GM21619 (cell line): ENCODE measurements around the gene PCDHGA7.
A peak's percentile ranks its signal among the peaks of the same experiment; 100 is the strongest.
"Not testable (repeated sequence)": the region's sequence is repeated elsewhere in the genome, so short reads cannot be mapped to it uniquely, and the experiment has no call there.

ENCODE experiments used
- ATAC-seq: cut with Tn5 transposase; IDR thresholded peaks from one replicate; pipeline ENCODE4 v1.9.1; 2021; ENCODE audit not compliant: unreplicated experiment

PCDHGA7 gene

DNA sequence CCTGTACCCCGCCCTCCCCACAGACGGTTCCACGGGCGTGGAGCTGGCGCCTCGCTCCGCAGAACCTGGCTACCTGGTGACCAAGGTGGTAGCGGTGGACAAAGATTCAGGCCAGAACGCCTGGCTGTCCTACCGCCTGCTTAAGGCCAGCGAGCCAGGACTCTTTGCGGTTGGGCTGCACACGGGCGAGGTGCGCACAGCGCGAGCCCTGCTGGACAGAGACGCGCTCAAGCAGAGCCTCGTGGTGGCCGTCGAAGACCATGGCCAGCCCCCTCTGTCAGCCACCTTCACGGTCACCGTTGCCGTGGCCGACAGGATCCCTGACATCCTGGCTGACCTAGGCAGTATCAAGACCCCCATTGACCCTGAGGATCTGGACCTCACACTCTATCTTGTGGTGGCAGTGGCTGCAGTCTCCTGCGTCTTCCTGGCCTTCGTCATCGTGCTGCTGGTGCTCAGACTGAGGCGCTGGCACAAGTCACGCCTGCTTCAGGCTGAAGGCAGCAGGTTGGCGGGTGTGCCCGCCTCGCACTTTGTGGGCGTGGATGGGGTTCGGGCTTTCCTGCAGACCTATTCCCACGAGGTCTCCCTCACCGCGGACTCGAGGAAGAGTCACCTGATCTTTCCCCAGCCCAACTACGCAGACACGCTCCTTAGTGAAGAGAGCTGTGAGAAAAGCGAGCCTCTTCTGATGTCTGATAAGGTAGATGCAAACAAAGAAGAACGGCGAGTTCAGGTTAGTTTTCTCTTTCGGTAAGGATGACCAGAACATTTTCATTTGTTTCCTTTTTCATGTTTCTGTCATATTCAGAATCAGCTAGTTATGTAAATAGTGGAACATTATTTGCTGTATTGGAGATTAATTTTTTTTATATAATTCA, 16.3 kb upstream of the PCDHGA7 start:
- no peak for ATAC-seq

DNA sequence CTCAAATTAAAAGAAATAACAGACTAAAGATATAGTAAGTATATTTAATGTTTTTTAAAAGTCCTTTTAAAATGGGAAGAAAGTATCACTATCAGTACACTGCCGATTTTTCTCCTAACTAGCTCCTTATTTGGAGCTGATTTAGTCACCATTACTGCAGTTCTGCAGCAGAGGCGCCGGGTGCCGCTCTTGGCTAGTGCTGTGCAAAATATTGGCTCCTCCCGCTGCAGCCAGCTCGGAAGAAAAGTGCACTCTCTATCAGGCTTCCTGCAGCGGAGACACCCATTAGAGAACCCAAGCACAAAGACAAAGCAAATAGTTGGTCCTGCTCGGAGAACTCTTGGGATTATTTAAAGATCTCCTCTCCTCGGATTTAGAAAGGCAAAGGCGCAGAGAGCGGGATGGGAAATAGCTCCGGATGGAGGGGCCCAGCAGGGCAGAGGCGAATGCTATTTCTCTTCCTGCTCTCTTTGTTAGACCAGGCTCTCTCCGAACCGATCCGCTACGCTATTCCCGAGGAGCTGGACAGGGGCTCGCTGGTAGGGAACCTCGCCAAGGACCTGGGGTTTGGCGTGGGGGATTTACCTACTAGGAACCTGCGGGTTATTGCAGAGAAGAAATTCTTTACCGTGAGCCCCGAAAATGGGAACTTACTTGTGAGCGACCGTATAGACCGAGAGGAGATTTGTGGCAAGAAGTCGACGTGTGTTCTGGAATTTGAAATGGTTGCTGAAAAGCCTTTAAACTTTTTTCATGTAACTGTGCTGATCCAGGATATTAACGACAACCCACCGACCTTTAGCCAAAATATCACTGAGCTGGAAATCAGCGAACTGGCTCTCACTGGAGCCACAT, 12.3 kb upstream of the PCDHGA7 start, which contains the start of gene PCDHGB3:
Gene PCDHGB3 (plus strand): TSS at position 249 of the 855 bp plus-strand sequence. CDS start 153 bp downstream, at position 402.
- ATAC-seq: peak; percentile 97

DNA sequence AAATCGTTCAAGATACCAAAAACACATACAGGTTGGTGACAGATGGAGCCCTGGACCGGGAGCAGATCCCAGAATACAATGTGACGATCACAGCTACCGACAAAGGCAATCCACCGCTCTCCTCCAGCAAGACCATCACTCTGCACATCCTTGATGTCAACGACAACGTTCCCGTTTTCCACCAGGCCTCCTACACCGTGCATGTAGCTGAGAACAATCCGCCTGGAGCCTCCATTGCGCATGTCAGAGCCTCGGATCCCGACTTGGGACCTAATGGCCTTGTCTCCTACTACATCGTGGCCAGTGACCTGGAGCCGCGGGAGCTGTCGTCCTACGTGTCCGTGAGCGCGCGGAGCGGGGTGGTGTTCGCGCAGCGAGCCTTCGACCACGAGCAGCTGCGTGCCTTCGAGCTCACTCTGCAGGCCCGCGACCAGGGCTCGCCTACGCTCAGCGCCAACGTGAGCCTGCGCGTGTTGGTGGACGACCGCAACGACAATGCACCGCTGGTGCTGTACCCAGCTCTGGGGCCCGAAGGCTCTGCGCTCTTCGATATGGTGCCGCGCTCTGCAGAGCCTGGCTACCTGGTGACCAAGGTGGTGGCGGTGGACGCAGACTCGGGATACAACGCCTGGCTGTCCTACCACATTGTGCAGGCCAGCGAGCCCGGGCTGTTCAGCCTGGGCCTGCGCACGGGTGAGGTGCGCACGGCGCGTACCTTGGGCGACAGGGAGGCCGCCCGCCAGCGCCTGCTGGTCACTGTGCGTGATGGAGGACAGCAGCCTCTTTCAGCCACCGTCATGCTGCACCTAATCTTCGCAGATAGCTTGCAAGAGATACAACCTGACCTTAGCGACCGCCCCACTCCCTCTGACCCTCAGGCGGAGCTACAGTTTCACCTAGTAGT, 10.7 kb upstream of the PCDHGA7 start:
- ATAC-seq: no peak

DNA sequence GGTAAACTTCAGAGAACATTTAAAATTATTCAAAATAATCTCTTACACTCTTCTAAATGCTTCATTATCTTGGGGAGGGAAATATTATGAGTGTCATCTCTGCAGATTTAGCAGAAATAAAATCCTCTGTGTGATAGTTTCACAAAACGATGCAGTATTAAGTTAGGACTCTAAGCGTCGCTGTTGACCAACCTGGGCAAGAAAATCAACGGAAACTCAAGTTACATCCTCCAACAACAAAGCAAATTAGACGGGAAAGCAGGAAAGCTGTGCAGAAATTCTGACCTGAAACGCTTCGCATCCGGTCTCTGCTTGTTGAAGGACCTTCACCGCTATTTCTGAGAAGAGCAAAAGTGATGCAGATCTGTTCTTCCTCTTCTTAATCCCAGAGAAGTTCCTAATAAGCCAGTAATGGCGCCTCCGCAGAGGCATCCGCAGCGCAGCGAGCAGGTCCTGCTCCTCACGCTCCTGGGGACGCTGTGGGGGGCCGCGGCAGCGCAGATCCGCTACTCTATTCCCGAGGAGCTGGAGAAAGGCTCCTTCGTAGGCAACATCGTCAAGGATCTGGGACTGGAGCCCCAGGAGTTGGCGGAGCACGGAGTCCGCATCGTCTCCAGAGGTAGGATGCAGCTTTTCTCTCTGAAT, 8.7 kb upstream of the PCDHGA7 start, which contains the start of gene PCDHGA6:
Gene PCDHGA6 (plus strand): TSS at position 219 of the 645 bp plus-strand sequence. CDS start 193 bp downstream, at position 412.
- no peak for ATAC-seq

DNA sequence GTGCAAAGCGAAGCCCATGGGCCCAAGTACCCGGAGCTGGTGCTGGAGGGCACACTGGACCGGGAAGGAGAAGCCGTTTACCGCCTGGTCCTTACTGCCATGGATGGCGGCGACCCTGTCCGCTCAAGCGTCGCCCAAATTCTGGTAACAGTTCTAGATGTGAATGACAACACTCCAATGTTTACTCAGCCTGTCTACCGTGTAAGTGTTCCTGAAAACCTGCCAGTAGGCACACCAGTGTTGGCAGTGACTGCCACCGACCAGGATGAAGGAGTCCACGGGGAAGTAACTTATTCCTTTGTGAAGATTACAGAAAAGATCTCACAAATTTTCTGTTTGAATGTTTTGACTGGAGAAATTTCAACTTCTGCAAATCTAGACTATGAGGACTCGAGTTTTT, 7.9 kb upstream of the PCDHGA7 start:
- ATAC-seq: no peak

DNA sequence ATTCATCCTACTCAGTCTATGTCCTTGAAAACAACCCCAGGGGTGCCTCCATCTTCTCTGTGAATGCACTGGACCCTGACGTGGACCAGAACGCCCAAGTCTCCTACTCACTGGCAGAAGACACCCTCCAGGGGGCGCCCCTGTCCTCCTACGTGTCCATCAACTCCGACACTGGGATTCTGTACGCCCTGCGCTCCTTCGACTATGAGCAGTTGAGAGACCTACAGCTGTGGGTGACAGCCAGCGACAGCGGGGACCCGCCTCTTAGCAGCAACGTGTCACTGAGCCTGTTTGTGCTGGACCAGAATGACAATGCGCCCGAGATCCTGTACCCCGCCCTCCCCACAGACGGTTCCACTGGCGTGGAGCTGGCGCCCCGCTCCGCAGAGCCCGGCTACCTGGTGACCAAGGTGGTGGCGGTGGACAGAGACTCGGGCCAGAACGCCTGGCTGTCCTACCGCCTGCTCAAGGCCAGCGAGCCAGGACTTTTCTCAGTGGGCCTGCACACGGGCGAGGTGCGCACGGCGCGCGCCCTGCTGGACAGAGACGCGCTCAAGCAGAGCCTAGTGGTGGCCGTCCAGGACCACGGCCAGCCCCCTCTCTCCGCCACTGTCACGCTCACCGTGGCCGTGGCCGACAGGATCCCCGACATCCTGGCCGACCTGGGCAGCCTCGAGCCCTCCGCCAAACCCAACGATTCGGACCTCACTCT, 6.9 kb upstream of the PCDHGA7 start:
- not testable (repeated sequence) for ATAC-seq

DNA sequence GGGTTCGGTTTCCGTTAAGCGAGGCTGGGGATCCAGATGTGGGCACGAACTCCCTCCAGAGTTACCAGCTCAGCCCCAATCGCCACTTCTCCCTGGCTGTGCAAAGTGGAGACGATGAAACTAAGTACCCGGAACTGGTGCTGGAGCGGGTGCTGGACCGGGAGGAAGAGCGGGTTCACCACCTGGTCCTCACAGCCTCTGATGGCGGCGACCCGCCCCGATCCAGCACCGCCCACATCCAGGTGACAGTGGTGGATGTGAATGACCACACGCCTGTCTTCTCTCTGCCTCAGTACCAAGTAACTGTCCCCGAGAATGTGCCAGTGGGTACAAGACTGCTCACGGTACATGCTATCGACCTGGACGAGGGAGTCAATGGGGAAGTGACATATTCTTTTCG, 803 bp downstream of the PCDHGA7 start:
- ATAC-seq: no peak

DNA sequence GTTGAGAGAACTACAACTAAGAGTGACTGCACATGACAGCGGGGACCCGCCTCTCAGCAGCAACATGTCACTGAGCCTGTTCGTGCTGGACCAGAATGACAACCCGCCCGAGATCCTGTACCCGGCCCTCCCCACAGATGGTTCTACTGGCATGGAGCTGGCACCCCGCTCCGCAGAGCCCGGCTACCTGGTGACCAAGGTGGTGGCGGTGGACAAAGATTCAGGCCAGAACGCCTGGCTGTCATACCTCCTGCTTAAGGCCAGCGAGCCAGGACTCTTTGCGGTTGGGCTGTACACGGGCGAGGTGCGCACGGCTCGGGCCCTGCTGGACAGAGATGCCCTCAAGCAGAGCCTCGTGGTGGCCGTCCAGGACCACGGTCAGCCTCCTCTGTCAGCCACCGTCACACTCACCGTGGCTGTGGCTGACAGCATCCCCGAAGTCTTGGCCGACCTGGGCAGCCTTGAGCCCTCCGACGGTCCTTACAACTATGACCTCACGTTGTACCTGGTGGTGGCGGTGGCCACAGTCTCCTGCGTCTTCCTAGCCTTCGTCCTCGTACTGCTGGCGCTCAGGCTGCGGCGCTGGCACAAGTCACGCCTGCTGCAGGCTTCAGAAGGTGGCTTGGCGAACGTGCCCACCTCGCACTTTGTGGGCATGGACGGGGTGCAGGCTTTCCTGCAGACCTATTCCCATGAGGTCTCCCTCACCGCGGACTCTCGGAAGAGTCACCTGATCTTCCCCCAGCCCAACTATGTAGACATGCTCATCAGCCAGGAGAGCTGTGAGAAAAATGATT, 2.1 kb downstream of the PCDHGA7 start:
- ATAC-seq: no peak

DNA sequence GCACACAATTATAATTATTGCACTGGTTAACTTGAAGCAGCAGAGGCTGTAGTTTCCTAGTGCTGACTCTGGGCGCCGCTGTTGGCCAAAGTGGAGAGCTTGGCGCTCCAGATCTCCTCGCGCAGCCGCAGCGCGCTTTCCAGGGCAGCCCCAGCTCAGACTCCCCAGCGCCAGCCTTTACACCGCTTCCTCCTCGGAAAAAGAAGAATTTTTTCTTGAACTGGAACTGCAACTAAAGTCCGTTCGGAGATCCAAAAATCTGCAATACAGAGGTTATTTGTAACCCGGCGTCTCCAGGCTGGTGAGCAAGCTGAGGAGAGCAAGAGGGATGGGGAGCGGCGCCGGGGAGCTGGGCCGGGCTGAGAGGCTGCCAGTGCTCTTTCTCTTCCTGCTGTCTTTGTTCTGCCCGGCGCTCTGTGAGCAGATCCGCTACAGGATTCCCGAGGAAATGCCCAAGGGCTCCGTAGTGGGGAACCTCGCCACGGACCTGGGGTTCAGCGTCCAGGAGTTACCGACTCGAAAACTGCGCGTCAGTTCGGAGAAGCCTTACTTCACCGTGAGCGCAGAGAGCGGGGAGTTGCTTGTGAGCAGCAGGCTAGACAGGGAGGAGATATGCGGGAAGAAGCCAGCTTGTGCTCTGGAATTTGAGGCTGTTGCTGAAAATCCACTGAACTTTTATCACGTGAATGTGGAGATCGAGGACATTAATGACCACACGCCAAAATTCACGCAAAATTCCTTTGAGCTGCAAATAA, 5.2 kb downstream of the PCDHGA7 start, which contains the start of gene PCDHGB4:
Gene PCDHGB4 (plus strand): TSS at position 142 of the 755 bp plus-strand sequence. CDS start 187 bp downstream, at position 329.
- peak; percentile 91 for ATAC-seq

DNA sequence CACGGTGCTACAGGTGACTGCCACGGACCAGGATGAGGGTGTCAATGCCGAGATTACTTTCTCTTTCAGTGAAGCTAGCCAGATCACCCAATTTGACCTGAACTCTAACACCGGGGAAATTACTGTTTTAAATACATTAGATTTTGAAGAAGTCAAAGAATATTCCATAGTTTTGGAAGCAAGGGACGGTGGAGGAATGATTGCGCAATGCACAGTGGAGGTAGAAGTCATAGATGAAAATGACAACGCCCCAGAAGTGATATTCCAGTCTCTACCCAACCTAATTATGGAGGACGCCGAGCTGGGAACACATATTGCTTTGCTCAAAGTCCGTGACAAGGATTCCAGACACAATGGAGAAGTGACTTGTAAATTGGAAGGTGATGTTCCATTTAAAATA, 6.1 kb downstream of the PCDHGA7 start:
- ATAC-seq: no peak

DNA sequence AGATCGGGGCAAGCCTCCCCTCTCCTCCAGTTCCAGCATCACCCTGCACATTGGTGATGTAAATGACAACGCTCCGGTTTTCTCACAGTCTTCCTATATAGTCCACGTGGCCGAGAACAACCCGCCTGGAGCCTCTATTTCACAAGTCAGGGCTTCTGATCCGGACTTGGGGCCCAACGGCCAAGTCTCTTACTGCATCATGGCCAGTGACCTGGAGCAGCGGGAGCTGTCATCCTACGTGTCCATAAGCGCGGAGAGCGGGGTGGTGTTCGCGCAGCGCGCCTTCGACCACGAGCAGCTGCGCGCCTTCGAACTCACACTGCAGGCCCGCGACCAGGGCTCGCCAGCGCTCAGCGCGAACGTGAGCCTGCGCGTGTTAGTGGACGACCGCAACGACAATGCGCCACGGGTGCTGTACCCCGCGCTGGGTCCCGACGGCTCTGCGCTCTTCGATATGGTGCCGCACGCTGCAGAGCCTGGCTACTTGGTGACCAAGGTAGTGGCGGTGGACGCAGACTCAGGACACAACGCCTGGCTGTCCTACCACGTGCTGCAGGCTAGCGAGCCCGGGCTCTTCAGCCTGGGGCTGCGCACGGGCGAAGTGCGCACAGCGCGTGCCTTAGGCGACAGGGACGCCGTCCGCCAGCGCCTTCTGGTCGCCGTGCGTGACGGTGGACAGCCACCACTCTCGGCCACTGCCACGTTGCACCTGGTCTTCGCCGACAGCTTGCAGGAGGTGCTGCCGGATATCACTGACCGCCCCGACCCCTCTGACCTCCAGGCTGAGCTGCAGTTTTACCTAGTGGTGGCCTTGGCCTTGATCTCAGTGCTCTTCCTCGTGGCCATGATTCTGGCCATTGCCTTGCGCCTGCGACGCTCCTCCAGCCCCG, 6.9 kb downstream of the PCDHGA7 start:
- no peak for ATAC-seq

DNA sequence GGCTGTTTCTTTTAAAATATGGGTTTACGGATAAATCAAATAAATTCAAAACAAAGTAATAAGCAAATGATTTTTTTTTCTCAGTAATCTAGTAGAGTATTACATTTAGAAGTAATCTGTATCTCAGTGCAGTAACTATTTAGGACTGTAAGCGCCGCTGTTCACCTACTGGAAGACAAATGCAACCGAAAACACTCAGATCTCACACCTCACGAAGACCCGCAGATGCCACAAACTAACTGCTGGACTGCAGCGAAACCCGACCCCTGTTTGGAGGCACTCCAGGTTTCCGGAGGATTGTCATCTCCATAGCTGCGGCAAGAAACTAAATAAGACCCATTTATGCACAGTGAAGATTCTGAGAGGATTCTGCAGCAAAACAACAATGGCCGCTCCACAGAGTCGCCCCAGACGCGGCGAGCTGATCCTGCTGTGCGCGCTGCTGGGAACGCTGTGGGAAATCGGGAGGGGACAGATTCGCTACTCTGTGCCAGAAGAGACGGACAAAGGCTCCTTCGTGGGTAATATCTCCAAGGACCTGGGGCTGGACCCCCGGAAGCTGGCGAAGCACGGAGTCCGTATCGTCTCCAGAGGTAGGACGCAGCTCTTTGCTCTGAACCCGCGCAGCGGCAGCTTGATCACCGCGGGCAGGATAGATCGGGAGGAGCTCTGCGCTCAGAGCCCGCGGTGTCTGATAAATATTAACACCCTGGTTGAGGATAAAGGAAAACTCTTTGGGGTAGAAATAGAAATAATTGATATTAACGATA, 10.1 kb downstream of the PCDHGA7 start, which contains the start of gene PCDHGA8:
Gene PCDHGA8 (plus strand): TSS at position 205 of the 770 bp plus-strand sequence. CDS start 181 bp downstream, at position 386.
- ATAC-seq: no peak

DNA sequence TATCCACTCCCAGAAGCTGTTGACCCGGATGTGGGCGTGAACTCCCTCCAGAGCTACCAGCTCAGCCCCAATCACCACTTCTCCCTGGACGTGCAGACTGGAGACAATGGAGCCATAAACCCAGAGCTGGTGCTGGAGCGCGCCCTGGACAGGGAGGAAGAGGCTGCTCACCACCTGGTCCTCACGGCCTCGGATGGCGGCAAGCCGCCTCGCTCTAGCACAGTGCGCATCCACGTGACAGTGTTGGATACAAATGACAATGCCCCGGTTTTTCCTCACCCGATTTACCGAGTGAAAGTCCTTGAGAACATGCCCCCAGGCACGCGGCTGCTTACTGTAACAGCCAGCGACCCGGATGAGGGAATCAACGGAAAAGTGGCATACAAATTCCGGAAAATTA, 10.7 kb downstream of the PCDHGA7 start:
- no peak for ATAC-seq

DNA sequence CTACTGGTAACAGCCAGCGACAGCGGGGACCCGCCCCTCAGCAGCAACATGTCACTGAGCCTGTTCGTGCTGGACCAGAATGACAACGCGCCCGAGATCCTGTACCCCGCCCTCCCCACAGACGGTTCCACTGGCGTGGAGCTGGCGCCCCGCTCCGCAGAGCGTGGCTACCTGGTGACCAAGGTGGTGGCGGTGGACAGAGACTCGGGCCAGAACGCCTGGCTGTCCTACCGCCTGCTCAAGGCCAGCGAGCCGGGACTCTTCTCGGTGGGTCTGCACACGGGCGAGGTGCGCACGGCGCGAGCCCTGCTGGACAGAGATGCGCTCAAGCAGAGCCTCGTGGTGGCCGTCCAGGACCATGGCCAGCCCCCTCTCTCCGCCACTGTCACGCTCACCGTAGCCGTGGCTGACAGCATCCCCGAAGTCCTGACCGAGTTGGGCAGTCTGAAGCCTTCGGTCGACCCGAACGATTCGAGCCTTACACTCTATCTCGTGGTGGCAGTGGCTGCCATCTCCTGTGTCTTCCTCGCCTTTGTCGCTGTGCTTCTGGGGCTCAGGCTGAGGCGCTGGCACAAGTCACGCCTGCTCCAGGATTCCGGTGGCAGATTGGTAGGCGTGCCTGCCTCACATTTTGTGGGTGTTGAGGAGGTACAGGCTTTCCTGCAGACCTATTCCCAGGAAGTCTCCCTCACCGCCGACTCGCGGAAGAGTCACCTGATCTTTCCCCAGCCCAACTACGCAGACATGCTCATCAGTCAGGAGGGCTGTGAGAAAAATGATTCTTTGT, 12.1 kb downstream of the PCDHGA7 start:
- not testable (repeated sequence) for ATAC-seq
